Kidney epithelial cell (primary cell): ENCODE data around the gene FRY. TPM values are rescaled to one million over a fixed set of nuclear protein-coding genes. Genes with fewer than 3 reads are reported as not detected.

Experiments used
- DNase-seq: peaks from one replicate; pipeline ENCODE4 v3.0.0-alpha.2; 2010; ENCODE audit warnings: low read depth
- H3K27me3 ChIP-seq: 2 replicates; pipeline ENCODE4 v1.6.0; 2011; ENCODE audit warnings: low read length; ENCODE audit not compliant: control insufficient read depth, insufficient read depth
- H3K36me3 ChIP-seq: 2 replicates; pipeline ENCODE4 v1.5.1; 2011; ENCODE audit warnings: low read length; ENCODE audit not compliant: control insufficient read depth, insufficient read depth
- H3K4me3 ChIP-seq: 2 replicates; pipeline ENCODE4 v1.5.1; 2011; ENCODE audit warnings: low read depth, mild to moderate bottlenecking, control low read depth, low read length
- total RNA-seq: library from RNA; depleted of rRNA; stranded (reverse); fragments of >200 nt; gene quantifications from 2 replicates; pipeline ENCODE4 v1.2.3, GENCODE V29; 2015
- TF ChIP-seq, protein P1 (sequence below): IDR thresholded peaks from 2 replicates; pipeline ENCODE4 v1.5.1; 2011; ENCODE audit warnings: mild to moderate bottlenecking, moderate library complexity, low read length, control low read depth, inconsistent platforms; ENCODE audit not compliant: insufficient read depth, poor library complexity, severe bottlenecking

FRY gene
- total RNA-seq, 1 donor from 2014 or later: 6.7 TPM

- H3K36me3 ChIP-seq: no peaks in the 10 kb centered on the region
- no peaks in the 10 kb centered on the region for H3K27me3 ChIP-seq
- no peak overlapping the region for H3K4me3 ChIP-seq
- TF ChIP-seq, protein P1, sequence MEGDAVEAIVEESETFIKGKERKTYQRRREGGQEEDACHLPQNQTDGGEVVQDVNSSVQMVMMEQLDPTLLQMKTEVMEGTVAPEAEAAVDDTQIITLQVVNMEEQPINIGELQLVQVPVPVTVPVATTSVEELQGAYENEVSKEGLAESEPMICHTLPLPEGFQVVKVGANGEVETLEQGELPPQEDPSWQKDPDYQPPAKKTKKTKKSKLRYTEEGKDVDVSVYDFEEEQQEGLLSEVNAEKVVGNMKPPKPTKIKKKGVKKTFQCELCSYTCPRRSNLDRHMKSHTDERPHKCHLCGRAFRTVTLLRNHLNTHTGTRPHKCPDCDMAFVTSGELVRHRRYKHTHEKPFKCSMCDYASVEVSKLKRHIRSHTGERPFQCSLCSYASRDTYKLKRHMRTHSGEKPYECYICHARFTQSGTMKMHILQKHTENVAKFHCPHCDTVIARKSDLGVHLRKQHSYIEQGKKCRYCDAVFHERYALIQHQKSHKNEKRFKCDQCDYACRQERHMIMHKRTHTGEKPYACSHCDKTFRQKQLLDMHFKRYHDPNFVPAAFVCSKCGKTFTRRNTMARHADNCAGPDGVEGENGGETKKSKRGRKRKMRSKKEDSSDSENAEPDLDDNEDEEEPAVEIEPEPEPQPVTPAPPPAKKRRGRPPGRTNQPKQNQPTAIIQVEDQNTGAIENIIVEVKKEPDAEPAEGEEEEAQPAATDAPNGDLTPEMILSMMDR: no peak
- no peak for DNase-seq
These were observed 197.9 kb downstream of the FRY start for GRCh38 chr13:32229443-32229842.

GRCh38 chr13:32232263-32232662, 200.7 kb downstream of the FRY start:
- TF ChIP-seq, protein P1: no peak
- Histone ChIP-seq H3K27me3 (no peaks in the 10 kb centered on the region), H3K36me3 (no peaks in the 10 kb centered on the region), H3K4me3 (no peak overlapping the region)
- DNase-seq: no peak

GRCh38 chr13:32233062-32233461, 201.5 kb downstream of the FRY start:
- H3K4me3 ChIP-seq: no peak overlapping the region
- TF ChIP-seq, protein P1: no peak
- H3K36me3 ChIP-seq: no peaks in the 10 kb centered on the region

DNA sequence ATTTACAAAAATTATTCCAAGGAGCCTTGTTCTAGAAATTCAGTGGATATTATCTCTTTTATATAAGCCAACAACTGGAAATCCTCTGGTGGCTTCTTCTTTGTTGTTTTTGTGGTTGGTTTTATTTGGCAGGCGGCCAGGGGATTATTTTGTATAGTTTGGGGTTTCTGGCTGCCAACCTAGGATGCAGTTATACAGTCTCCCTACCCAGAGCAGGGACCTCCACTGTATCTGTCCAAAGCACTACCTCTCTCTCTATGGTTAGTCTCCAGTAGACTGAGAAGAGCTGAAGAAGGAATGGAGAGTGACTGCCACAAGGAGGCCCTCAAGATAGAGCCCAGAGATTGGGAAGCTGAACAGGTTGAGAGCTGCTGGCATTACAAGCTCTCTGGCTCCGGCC, 203.3 kb downstream of the FRY start:
- no peak overlapping the region for H3K4me3 ChIP-seq
- no peaks in the 10 kb centered on the region for H3K27me3 ChIP-seq
- TF ChIP-seq, protein P1: no peak
- DNase-seq: no peak
- no peaks in the 10 kb centered on the region for H3K36me3 ChIP-seq

More at GRCh38 chr13:32233062-32233461, 201.5 kb downstream of the FRY start:
- H3K27me3 ChIP-seq: no peaks in the 10 kb centered on the region
- no peak for DNase-seq

GRCh38 chr13:32237681-32238080, 206.1 kb downstream of the FRY start:
- no peak for DNase-seq
- no peak overlapping the region for H3K4me3 ChIP-seq
- H3K36me3 ChIP-seq: no peaks in the 10 kb centered on the region
- no peaks in the 10 kb centered on the region for H3K27me3 ChIP-seq
- TF ChIP-seq, protein P1: no peak

DNA sequence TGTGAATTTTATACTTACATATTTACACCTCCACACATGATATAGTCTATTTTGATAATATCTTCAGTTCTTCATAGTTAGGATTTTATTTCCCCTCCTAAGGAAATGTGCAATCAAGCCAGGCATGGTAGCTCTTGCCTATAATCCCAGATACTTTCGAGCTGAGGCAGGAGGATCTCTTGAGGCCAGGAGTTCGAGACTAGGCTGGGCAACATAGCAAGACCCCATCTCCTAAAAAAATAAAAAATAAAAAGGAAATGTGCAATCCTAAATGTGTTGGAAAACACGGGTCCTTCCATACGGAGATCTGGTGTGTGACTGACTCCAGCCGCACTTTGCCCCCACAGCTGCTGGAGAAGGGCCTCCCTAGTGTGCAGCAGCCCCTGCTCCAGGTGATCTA, 212.1 kb downstream of the FRY start:
- TF ChIP-seq, protein P1: no peak
- no peaks in the 10 kb centered on the region for H3K36me3 ChIP-seq
- no peak for DNase-seq
- no peaks in the 10 kb centered on the region for H3K27me3 ChIP-seq
- H3K4me3 ChIP-seq: no peak overlapping the region
